ENCODE data around the gene CRIP1. TPM values are rescaled to one million over a fixed set of nuclear protein-coding genes. Genes with fewer than 3 reads are reported as not detected.

CRIP1 gene
- total and polyA plus RNA-seq, 12 donors: 34.0 to 170 (median 56.0) TPM

DNA sequence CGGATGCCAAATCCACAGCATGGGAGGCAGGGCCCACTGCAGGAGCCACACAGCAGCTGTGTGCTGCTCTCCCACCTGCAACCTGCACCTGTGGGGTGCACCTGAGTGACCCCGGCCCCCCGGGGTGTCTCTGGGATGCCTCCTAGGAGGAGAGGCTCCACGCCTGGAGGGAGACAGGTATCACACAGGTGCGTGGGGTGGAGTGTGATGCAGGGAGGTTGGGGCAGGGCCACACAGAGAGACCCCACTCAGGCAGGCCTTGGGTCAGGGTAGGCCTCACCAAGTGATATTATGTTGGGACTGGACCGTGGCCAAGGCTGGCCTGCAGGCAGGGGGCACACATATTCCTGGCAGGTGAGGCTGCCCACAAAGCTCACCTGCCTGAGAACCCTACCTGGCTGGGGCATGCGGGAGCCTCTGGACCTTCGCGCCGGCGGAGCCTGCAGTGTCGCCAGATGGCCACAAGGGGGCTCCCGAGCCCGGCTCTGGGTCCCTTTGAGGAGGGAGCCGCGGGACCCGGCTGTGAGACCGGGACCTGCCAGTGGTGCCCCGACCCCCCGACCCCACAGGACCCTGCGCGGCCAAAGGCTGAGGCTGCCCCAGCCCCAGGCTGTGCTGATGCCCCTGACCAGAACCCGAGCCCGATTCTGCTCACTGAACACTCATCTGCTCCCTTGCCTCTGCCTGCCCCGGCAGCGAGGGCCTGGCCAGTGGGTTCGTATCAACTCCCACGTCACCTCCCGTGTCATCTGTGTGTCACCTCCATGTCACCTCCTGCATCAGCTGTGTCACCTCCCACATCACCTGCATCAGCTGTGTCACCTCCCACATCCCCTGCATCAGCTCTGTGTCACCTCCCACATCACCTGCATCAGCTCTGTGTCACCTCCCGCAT is 51.1 kb downstream of the CRIP1 start:
- DNase-seq (peak; percentile 54 to 67), ATAC-seq (peak; percentile 48 to 76 (median 67))
- Histone ChIP-seq H3K4me3 (no peak overlapping the region), H3K27me3 (peaks cover 0 to 36% (median 18%) of the 10 kb centered on the region in 7 donors), H3K27ac (no peak overlapping the region), H3K9me3 (peaks cover 0 to 9% (median 6%) of the 10 kb centered on the region in 11 donors), H3K36me3 (no peaks in the 10 kb centered on the region), H3K4me1 (peaks cover 0 to 7% (median 4%) of the 10 kb centered on the region in 9 donors)
- 23 to 25% methylated on average over 30 of the region's 30 CpGs for WGBS, 2 donors
- TF ChIP-seq, protein P1, sequence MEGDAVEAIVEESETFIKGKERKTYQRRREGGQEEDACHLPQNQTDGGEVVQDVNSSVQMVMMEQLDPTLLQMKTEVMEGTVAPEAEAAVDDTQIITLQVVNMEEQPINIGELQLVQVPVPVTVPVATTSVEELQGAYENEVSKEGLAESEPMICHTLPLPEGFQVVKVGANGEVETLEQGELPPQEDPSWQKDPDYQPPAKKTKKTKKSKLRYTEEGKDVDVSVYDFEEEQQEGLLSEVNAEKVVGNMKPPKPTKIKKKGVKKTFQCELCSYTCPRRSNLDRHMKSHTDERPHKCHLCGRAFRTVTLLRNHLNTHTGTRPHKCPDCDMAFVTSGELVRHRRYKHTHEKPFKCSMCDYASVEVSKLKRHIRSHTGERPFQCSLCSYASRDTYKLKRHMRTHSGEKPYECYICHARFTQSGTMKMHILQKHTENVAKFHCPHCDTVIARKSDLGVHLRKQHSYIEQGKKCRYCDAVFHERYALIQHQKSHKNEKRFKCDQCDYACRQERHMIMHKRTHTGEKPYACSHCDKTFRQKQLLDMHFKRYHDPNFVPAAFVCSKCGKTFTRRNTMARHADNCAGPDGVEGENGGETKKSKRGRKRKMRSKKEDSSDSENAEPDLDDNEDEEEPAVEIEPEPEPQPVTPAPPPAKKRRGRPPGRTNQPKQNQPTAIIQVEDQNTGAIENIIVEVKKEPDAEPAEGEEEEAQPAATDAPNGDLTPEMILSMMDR (IDR thresholded peaks at IDR 0.05): peak; percentile 96 to 99 (median 98)
- intact Hi-C loops (cut with DNase I): no loop called here

Other genes starting within 250 kb of the CRIP1 start
- gene BTBD6, start 238.4 kb upstream of the CRIP1 start, total RNA-seq: 10 to 100 TPM; 28.1 to 49.7 (median 32.2) TPM
- gene BTBD6, start 238.4 kb upstream of the CRIP1 start, polyA plus RNA-seq: 10 to 100 TPM; 40.9 to 58.2 TPM
- gene BRF1, start 185.9 kb upstream of the CRIP1 start, total RNA-seq: 10 to 100 TPM; 12.7 to 18.9 (median 16.2) TPM
- 10 to 100 TPM; 12.9 to 30.8 TPM for gene BRF1, start 185.9 kb upstream of the CRIP1 start, polyA plus RNA-seq
- 10 to 100 TPM; 41.8 to 78.9 (median 54.6) TPM for gene PACS2, start 172.1 kb upstream of the CRIP1 start, total RNA-seq
- gene PACS2, start 172.1 kb upstream of the CRIP1 start, polyA plus RNA-seq: 100 to 1,000 TPM in 1 of 2 donors, 10 to 100 TPM in 1; 42.9 to 123 TPM
- gene TEX22, start 88.3 kb upstream of the CRIP1 start, total RNA-seq: 1 to 10 TPM in 4 of 10 donors, under 1 TPM in 4, not detected in 2; 0.42 to 2.0 (median 1.00) TPM
- under 1 TPM; 0.07 to 0.22 TPM for gene TEX22, start 88.3 kb upstream of the CRIP1 start, polyA plus RNA-seq
- gene MTA1, start 67.1 kb upstream of the CRIP1 start, total RNA-seq: 100 to 1,000 TPM; 104 to 209 (median 133) TPM
- gene MTA1, start 67.1 kb upstream of the CRIP1 start, polyA plus RNA-seq: 100 to 1,000 TPM in 1 of 2 donors, 10 to 100 TPM in 1; 94.4 to 250 TPM
- 1,000 to 10,000 TPM in 3 of 10 donors, 100 to 1,000 TPM in 7; 731 to 1,223 (median 884) TPM for gene CRIP2, start 12.1 kb upstream of the CRIP1 start, total RNA-seq
- 1,000 to 10,000 TPM; 1,120 to 1,194 TPM for gene CRIP2, start 12.1 kb upstream of the CRIP1 start, polyA plus RNA-seq
- gene TEDC1, start 4.4 kb downstream of the CRIP1 start, total RNA-seq: 1 to 10 TPM; 2.3 to 5.2 (median 4.2) TPM
- gene TEDC1, start 4.4 kb downstream of the CRIP1 start, polyA plus RNA-seq: 10 to 100 TPM in 1 of 2 donors, 1 to 10 TPM in 1; 8.4 to 10.0 TPM
- gene TMEM121, start 39.7 kb downstream of the CRIP1 start, total RNA-seq: 1 to 10 TPM in 8 of 10 donors, under 1 TPM in 2; 0.93 to 2.3 (median 1.7) TPM
- gene TMEM121, start 39.7 kb downstream of the CRIP1 start, polyA plus RNA-seq: 1 to 10 TPM; 1.3 to 2.6 TPM